Heart right ventricle (tissue), 16 donors: Measurements from ENCODE around the gene DOCK2. TPM values are rescaled to one million over a fixed set of nuclear protein-coding genes. Genes with fewer than 3 reads are reported as not detected.

Experiments used
- ATAC-seq, 8 donors: fragments of 200-7000 bp; cut with Tn5 transposase; one replicate each; pipeline ENCODE4 v1.9.1; 2020; ENCODE audit warnings: mild to moderate bottlenecking in 8 of 8, moderate library complexity in 8 of 8, moderate number of reproducible peaks in 1 of 8
- DNase-seq, 2 donors: peaks; one replicate each; pipeline ENCODE4 v3.0.0-alpha.2; 2020
- H3K27ac ChIP-seq, 10 donors: fragments of 200-600 bp; sonication (generic) in 2 of 10; one replicate each; pipeline versions ENCODE4 v1.5.0 to v1.8.0; 2020 to 2022; ENCODE audit warnings: mild to moderate bottlenecking in 3 of 10
- H3K27me3 ChIP-seq, 7 donors: fragments of 200-600 bp; one replicate each; pipeline ENCODE4 v1.8.0; 2021 to 2022; ENCODE audit warnings: mild to moderate bottlenecking in 2 of 7
- H3K36me3 ChIP-seq, 9 donors: fragments of 200-600 bp; sonication (generic) in 1 of 9; one replicate each; pipeline versions ENCODE4 v1.5.0 to v1.8.0; 2020 to 2022; ENCODE audit warnings: mild to moderate bottlenecking in 2 of 9
- H3K4me1 ChIP-seq, 9 donors: fragments of 200-600 bp; sonication (generic) in 1 of 9; one replicate each; pipeline versions ENCODE4 v1.5.0 to v1.8.0; 2020 to 2022; ENCODE audit warnings: mild to moderate bottlenecking in 4 of 9
- H3K4me3 ChIP-seq, 10 donors: fragments of 200-600 bp; sonication (generic) in 2 of 10; one replicate each; pipeline versions ENCODE4 v1.5.0 to v1.8.0; 2020 to 2022; ENCODE audit warnings: mild to moderate bottlenecking in 7 of 10, moderate library complexity in 2 of 10
- H3K9me3 ChIP-seq, 11 donors: fragments of 200-600 bp in 10 of 11; sonication (generic) in 2 of 11; one replicate each; pipeline versions ENCODE4 v1.5.0 to v1.8.0; 2013 to 2022; ENCODE audit warnings: mild to moderate bottlenecking in 2 of 11, control low read depth in 1 of 11, moderate library complexity in 1 of 11
- WGBS, 2 donors: extraction: QIAGEN DNeasy Blood & Tissue Kit; methylation state at CpG; one replicate each; pipeline ENCODE4 v1.1.7; 2013; ENCODE audit warnings: inconsistent platforms in 1 of 2; 5-methylcytosine and 5-hydroxymethylcytosine counted together
- intact Hi-C, 10 donors: fragments of 100-400 bp; cut with DNase I; formaldehyde crosslinking; loops; one replicate each; pipeline versions ENCODE4 v1.11.1 to v1.14.2; 2022
- polyA plus RNA-seq, 2 donors: library from polyadenylated mRNA; stranded (reverse); fragments of 200-250 nt; gene quantifications; one replicate each; pipeline ENCODE4 v1.2.3, GENCODE V29; 2013
- total RNA-seq, 10 donors: library from RNA; stranded (reverse); fragmentation: NEBNext Ultra II Directional in 3 of 10; extraction: Animal tissue kit (Norgen Biotek cat#: 25700) in 3 of 10; gene quantifications; one replicate each; pipeline versions ENCODE4 v1.2.1 to v1.2.4, GENCODE V29; 2021 to 2023
- TF ChIP-seq, protein P1 (sequence below), 9 donors: fragments of 200-600 bp; sonication (generic) in 2 of 9; IDR thresholded peaks; one replicate each; pipeline versions ENCODE4 v1.5.0 to v1.8.0; 2021 to 2022; ENCODE audit warnings: antibody characterized with exemption in 9 of 9, mild to moderate bottlenecking in 5 of 9, moderate library complexity in 1 of 9
- donor health status: Arrhythmogenic right ventricular cardiomyopathy.
- donor health status: ischemic (EF 13 %, LVEDD 7.1; RV severe dilation, severe dysfunction).
- donor health status: healthy with polysubstance abuse.
- donor health status: DM: no; HTN: yes; CAD: no.
- donor health status: DM: no; HTN: no; CAD: no.
- donor health status: ischemic (EF 25% LVEDD 6.9; RV normal size, moderate dysfunction).
- donor health status: ischemic (EF 25% LVEDD 5.7; RV mildly dilated, moderate dysfunction).
- donor health status: healthy.
- donor health status: DM: yes; HTN: yes; CAD: no.
- donor health status: Ischemic cardiomyopathy.
- donor health status: ischemic (EF 35%, LVEDD 5.7; RV mildly dilated, moderate dysfunction).
- donor health status: nonischemic (EF 11% LVEDD 7.7; RV severe dilation, severe dysfunction).
- donor health status: DM: yes; HTN: yes; CAD: no.
- donor health status: PGD.
- donor health status: ischemic (EF 29% LVEDD 5.4; RV normal size, mild dysfunction).
- donor health status: nonischemic (EF 23%, LVEDD 6.1; RV moderate dilation, normal function).

The DOCK2 gene
- total and polyA plus RNA-seq, 12 donors: 1.2 to 24.6 (median 4.2) TPM

DNA sequence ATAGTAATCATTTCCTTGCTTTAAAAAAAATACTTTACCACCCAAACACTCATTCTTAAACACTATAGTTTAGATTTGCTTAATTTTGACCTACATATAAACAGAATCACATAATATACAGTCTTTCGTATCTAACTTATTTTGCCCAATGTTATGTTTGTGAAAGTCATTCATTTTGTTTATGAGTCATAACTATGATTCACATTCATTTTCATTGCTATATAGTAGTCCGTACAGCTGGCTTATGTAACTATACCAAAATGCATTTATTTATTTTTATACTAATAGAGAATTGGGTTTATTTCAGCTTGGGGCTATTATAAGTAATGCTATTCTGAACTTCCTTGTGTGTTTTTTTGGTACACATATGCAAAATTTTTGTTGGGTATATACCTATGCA, 434.7 kb downstream of the DOCK2 start:
- Histone ChIP-seq H3K9me3 (no peaks in the 10 kb centered on the region), H3K27ac (no peak overlapping the region), H3K4me3 (no peak overlapping the region), H3K27me3 (peaks cover 0 to 33% (median 3%) of the 10 kb centered on the region in 7 donors), H3K4me1 (no peaks in the 10 kb centered on the region), H3K36me3 (peaks cover 0 to 73% (median 0%) of the 10 kb centered on the region in 9 donors)
- TF ChIP-seq, protein P1, sequence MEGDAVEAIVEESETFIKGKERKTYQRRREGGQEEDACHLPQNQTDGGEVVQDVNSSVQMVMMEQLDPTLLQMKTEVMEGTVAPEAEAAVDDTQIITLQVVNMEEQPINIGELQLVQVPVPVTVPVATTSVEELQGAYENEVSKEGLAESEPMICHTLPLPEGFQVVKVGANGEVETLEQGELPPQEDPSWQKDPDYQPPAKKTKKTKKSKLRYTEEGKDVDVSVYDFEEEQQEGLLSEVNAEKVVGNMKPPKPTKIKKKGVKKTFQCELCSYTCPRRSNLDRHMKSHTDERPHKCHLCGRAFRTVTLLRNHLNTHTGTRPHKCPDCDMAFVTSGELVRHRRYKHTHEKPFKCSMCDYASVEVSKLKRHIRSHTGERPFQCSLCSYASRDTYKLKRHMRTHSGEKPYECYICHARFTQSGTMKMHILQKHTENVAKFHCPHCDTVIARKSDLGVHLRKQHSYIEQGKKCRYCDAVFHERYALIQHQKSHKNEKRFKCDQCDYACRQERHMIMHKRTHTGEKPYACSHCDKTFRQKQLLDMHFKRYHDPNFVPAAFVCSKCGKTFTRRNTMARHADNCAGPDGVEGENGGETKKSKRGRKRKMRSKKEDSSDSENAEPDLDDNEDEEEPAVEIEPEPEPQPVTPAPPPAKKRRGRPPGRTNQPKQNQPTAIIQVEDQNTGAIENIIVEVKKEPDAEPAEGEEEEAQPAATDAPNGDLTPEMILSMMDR (IDR thresholded peaks at IDR 0.05): no peak
- no peak for DNase-seq
- WGBS, 2 donors: 93% methylated on average over 2 of the region's 2 CpGs
- intact Hi-C loops: loop anchor here in 6 of 10 donors (2.0 to 5.0 kb wide), 3 partner anchors 369 to 374 kb away; no protein-coding TSS in a partner anchor
- ATAC-seq: no peak

GRCh38 chr5:170075696-170076095, 438.6 kb downstream of the DOCK2 start:
- ATAC-seq (no peak), DNase-seq (no peak)
- WGBS, 2 donors: 73 to 75% methylated on average over 7 of the region's 7 CpGs
- no peaks in the 10 kb centered on the region for H3K4me1 ChIP-seq
- no peaks in the 10 kb centered on the region for H3K9me3 ChIP-seq
- no peak overlapping the region for H3K27ac ChIP-seq
- H3K4me3 ChIP-seq: no peak overlapping the region
- intact Hi-C loops: no loop called here
- peaks cover 0 to 74% (median 0%) of the 10 kb centered on the region in 9 donors for H3K36me3 ChIP-seq
- H3K27me3 ChIP-seq: peaks cover 0 to 21% (median 0%) of the 10 kb centered on the region in 7 donors
- TF ChIP-seq, protein P1 (IDR thresholded peaks at IDR 0.05): no peak

- H3K27me3 ChIP-seq: peaks cover 0 to 16% (median 0%) of the 10 kb centered on the region in 7 donors
- WGBS, 2 donors: 35 to 95% methylated on average over 1 of the region's 1 CpG
- TF ChIP-seq, protein P1 (IDR thresholded peaks at IDR 0.05): no peak
- no peaks in the 10 kb centered on the region for H3K4me1 ChIP-seq
- H3K9me3 ChIP-seq: no peaks in the 10 kb centered on the region
- H3K36me3 ChIP-seq: peaks cover 0 to 74% (median 0%) of the 10 kb centered on the region in 9 donors
- no peak overlapping the region for H3K27ac ChIP-seq
- no peak overlapping the region for H3K4me3 ChIP-seq
- DNase-seq (no peak), ATAC-seq (no peak)
- intact Hi-C loops: no loop called here
These were observed 439.1 kb downstream of the DOCK2 start for GRCh38 chr5:170076211-170076610.

GRCh38 chr5:170076739-170077138, 439.7 kb downstream of the DOCK2 start:
- Histone ChIP-seq H3K9me3 (no peaks in the 10 kb centered on the region), H3K4me1 (no peaks in the 10 kb centered on the region), H3K4me3 (no peak overlapping the region), H3K27ac (no peak overlapping the region), H3K27me3 (peaks cover 0 to 16% (median 0%) of the 10 kb centered on the region in 7 donors), H3K36me3 (peaks cover 0 to 76% (median 0%) of the 10 kb centered on the region in 9 donors)
- no peak for DNase-seq
- intact Hi-C loops: no loop called here
- ATAC-seq: no peak
- TF ChIP-seq, protein P1 (IDR thresholded peaks at IDR 0.05): no peak
